ENCODE data around the gene SYNC.

SYNC gene

GRCh38 chr1:32705516-32705915, 2.9 kb upstream of the SYNC start:
- H3F3A ChIP-seq (ENCODE audit: insufficient read depth, low read length): no peaks in the 10 kb centered on the region
- no peaks in the 10 kb centered on the region for H4K20me1 ChIP-seq (ENCODE audit: insufficient read depth, low read length)
- H2AFZ ChIP-seq (ENCODE audit: low read length): no peak overlapping the region
- peaks cover 11% of the 10 kb centered on the region for H3K4me1 ChIP-seq (ENCODE audit: insufficient read depth, low read length, severe bottlenecking)
- no peaks in the 10 kb centered on the region for H3K36me3 ChIP-seq (ENCODE audit: insufficient read depth, low read length)
- no peak overlapping the region for H3K9ac ChIP-seq (ENCODE audit: low read length)
- H3K27ac ChIP-seq (ENCODE audit: low read depth, low read length, poor library complexity, severe bottlenecking): no peak overlapping the region
- TF ChIP-seq CTCF (IDR thresholded peaks at IDR 0.05; ENCODE audit: low read length): no peak
- TF ChIP-seq EZH2 (IDR thresholded peaks at IDR 0.05; ENCODE audit: borderline replicate concordance, low read length): no peak
- H3K27me3 ChIP-seq (ENCODE audit: insufficient read depth, low read length): peaks cover 19% of the 10 kb centered on the region
- H3K9me3 ChIP-seq (ENCODE audit: low read length): no peaks in the 10 kb centered on the region
- H3K9me2 ChIP-seq (ENCODE audit: low read depth, low read length): no peaks in the 10 kb centered on the region
- H3K4me3 ChIP-seq (ENCODE audit: low read depth, low read length, poor library complexity, severe bottlenecking): no peak overlapping the region
- no peaks in the 10 kb centered on the region for H3K79me2 ChIP-seq (ENCODE audit: insufficient read depth, low read length)
- H3K4me2 ChIP-seq (ENCODE audit: low read length): no peak overlapping the region

GRCh38 chr1:32703479-32704291, 1.1 kb upstream of the SYNC start:
- Histone ChIP-seq H3K9me3 (ENCODE audit: low read length) (no peaks in the 10 kb centered on the region), H3F3A (ENCODE audit: insufficient read depth, low read length) (no peaks in the 10 kb centered on the region), H4K20me1 (ENCODE audit: insufficient read depth, low read length) (no peaks in the 10 kb centered on the region), H3K4me1 (ENCODE audit: insufficient read depth, low read length, severe bottlenecking) (peaks cover 11% of the 10 kb centered on the region), H2AFZ (ENCODE audit: low read length) (no peak overlapping the region), H3K4me2 (ENCODE audit: low read length) (peak overlapping the region; percentile 67; the same call in 1 of the 2 replicates), H3K4me3 (ENCODE audit: low read depth, low read length, poor library complexity, severe bottlenecking) (peak overlapping the region; percentile 45), H3K79me2 (ENCODE audit: insufficient read depth, low read length) (no peaks in the 10 kb centered on the region), H3K27ac (ENCODE audit: low read depth, low read length, poor library complexity, severe bottlenecking) (no peak overlapping the region), H3K27me3 (ENCODE audit: insufficient read depth, low read length) (peaks cover 19% of the 10 kb centered on the region), H3K9ac (ENCODE audit: low read length) (no peak overlapping the region), H3K9me2 (ENCODE audit: low read depth, low read length) (no peaks in the 10 kb centered on the region), H3K36me3 (ENCODE audit: insufficient read depth, low read length) (no peaks in the 10 kb centered on the region)
- TF ChIP-seq EZH2 (IDR thresholded peaks at IDR 0.05; ENCODE audit: borderline replicate concordance, low read length) (no peak), CTCF (IDR thresholded peaks at IDR 0.05; ENCODE audit: low read length) (no peak)

- Histone ChIP-seq H3F3A (ENCODE audit: insufficient read depth, low read length) (no peaks in the 10 kb centered on the region), H3K79me2 (ENCODE audit: insufficient read depth, low read length) (no peaks in the 10 kb centered on the region), H3K4me2 (ENCODE audit: low read length) (no peak overlapping the region), H3K4me1 (ENCODE audit: insufficient read depth, low read length, severe bottlenecking) (peaks cover 11% of the 10 kb centered on the region), H2AFZ (ENCODE audit: low read length) (no peak overlapping the region), H3K9me3 (ENCODE audit: low read length) (no peaks in the 10 kb centered on the region), H3K9me2 (ENCODE audit: low read depth, low read length) (no peaks in the 10 kb centered on the region), H3K36me3 (ENCODE audit: insufficient read depth, low read length) (no peaks in the 10 kb centered on the region), H3K27ac (ENCODE audit: low read depth, low read length, poor library complexity, severe bottlenecking) (no peak overlapping the region), H3K4me3 (ENCODE audit: low read depth, low read length, poor library complexity, severe bottlenecking) (no peak overlapping the region), H3K27me3 (ENCODE audit: insufficient read depth, low read length) (peaks cover 19% of the 10 kb centered on the region), H4K20me1 (ENCODE audit: insufficient read depth, low read length) (no peaks in the 10 kb centered on the region), H3K9ac (ENCODE audit: low read length) (no peak overlapping the region)
- TF ChIP-seq CTCF (IDR thresholded peaks at IDR 0.05; ENCODE audit: low read length) (no peak), EZH2 (IDR thresholded peaks at IDR 0.05; ENCODE audit: borderline replicate concordance, low read length) (no peak)
Observed at GRCh38 chr1:32701951-32702598, 495 bp downstream of the SYNC start.
